HG02938 (cell line): ENCODE results near the gene SLC4A3.

ENCODE experiments used
- ATAC-seq: cut with Tn5 transposase; IDR thresholded peaks from one replicate; pipeline ENCODE4 v1.9.1; 2021; ENCODE audit warnings: mild to moderate bottlenecking, moderate library complexity; ENCODE audit not compliant: unreplicated experiment

SLC4A3 gene

DNA sequence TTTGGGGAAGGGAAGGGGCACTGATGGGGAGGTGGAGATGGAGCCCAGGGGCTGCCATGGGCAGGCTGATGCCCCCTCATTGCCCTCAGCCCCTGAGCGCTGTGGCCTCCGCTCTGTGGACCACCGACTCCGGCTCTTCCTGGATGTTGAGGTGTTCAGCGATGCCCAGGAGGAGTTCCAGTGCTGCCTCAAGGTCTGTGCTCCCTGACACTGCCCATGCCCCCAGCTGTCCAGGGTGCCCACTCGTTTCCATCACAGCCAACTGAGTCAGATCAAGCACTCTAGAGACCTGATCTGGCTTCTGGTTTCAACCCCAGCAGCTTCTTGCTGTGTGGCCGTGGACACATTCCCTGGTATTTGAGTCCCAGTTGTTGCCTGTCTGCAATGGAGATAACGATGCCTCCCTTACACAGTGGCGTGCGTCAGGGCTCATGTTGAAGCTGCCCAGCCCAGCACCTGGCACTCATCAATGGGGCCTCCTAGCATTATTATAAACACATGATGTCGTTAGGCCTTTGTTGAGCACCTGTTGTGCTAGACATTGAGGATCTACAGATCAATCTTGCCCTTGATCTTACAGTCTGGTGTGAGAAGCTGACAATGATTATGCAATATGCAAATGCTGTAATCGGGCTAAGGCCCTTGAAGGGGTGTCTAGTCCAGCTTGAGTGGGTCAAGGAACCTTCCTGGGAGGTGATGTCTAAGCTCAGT lies 15.4 kb upstream of the SLC4A3 start:
- ATAC-seq = no peak

DNA sequence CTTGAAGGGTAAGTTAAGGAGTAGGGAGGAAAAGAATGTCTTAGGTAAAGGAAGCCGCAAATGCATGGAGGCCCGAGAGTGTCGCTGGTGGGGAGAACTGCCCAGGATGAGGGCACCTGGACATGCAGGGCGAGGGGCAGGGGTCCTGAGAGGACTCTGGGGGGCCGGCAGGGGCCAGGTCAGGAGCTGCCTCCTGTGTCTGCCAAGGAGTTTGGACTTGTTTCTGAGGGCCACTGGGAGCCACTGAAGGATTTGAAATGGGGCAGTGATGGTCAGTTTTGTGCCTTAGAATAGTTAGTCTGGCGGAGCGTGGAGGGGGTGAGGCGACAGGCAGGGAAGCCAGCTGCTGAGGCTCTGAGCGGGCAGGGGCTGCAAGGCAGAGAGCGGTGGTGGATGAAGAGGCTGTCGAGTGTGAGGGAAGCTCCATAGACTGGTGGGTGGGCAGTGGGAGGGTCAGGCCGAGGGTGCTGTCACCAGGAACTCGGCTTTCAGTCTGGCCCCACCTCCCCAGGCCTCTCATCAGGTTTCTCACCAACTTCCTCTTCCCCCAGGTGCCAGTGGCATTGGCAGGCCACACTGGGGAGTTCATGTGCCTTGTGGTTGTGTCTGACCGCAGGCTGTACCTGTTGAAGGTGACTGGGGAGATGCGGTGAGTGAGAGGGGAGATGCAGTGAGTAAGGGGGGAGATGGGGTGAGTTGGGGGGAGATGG lies 14.7 kb upstream of the SLC4A3 start:
- no peak for ATAC-seq

DNA sequence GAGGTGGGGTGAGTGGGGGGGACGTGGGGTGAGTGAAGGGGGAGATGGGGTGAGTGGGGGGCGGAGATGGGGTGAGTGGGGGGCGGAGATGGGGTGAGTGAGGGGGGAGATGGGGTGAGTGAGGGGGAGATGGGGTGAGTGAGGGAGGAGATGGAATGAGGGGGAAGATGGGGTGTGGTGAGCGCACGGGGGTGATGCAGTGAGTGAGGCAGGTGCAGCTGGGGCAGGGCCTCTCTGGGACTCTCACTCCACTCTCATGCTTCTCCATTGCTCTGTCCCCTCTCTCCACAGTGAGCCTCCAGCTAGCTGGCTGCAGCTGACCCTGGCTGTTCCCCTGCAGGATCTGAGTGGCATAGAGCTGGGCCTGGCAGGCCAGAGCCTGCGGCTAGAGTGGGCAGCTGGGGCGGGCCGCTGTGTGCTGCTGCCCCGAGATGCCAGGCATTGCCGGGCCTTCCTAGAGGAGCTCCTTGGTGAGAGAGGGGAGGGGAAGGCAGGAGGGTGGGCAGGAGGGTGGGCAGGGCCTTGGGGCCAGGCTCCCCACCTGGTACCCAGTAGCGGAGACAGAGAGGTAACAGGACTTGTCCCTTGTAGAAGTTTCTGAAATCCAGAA lies 13.9 kb upstream of the SLC4A3 start:
- no peak for ATAC-seq

DNA sequence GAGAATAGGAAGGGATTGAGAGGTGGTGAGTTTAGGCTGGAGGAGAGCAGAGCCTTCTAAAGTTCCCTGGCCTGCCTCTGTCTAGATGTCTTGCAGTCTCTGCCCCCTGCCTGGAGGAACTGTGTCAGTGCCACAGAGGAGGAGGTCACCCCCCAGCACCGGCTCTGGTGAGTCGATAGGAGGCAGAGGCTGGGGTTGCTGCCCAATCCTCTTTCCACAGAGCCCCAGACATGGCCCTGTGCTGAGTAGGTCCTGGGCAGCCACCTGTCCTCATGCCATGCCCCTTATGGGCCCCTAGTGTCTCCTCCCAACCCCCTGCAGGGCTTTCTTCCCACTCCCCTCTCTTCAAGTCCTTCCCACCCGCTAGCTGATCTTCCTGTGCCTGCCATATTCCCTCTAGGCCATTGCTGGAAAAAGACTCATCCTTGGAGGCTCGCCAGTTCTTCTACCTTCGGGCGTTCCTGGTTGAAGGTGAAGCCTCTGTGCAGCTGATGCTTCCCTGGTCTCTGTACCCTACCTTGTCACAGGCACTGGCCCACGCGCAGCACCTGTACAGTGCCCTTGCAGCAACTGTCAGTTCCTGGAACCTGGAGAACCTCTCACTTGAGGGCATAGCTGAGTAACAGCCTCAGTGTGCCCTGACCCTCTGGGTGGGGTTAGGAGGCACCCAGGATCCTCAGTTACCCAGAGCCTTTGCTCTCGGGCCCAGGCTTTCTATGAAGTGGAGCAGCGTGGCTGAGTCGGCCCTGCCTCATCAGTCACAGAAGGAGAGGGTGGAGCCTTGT lies 13.2 kb upstream of the SLC4A3 start:
- no peak for ATAC-seq

DNA sequence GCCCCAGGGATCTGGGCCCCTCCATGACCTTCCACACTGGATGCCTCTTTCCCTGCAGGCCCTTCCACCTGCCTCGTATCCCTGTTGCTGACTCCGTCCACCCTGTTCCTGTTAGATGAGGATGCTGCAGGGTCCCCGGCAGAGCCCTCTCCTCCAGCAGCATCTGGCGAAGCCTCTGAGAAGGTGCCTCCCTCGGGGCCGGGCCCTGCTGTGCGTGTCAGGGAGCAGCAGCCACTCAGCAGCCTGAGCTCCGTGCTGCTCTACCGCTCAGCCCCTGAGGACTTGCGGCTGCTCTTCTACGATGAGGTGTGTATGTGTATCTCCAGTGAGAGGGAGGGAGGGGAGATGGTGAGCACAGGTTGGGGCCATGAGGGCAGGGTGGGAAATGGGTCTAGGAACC lies 12.4 kb upstream of the SLC4A3 start:
- ATAC-seq = no peak

DNA sequence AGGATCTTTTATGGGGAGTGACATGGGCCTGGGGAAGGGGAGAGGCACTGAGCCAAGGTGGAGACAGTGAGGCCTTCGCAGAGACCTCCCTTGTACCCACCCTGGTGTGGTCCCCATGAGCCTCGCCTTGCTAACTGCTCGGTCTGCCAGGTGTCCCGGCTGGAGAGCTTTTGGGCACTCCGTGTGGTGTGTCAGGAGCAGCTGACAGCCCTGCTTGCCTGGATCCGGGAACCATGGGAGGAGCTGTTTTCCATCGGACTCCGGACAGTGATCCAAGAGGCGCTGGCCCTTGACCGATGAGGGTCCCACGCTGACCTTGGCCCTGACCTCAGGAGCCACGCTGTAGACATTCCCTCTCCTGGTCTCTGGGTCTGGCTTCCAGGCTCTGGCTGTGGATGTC lies 11.5 kb upstream of the SLC4A3 start:
- no peak for ATAC-seq

GRCh38 chr2:219616550-219616949 lies 10.9 kb upstream of the SLC4A3 start:
- no peak for ATAC-seq

GRCh38 chr2:219618733-219619122 lies 8.7 kb upstream of the SLC4A3 start:
- ATAC-seq = no peak

DNA sequence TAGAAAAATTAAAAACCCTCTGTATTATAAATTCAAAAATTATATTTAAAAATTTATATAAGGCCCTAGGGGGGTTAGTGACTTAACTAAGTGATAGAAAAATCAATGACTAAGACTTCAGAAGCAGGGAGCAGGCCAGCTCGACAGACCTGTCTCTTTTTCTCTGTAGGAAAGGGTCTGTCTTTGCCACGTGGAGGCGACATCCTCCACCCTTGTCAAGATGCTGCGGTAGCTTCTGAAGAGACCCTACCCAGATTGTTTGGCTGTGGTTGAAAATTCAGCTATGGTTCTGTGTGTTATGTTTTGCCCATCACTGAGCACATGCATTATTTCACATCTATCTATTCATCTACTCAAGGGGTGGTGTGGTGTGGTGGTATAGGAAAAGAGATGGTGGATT lies 8.2 kb upstream of the SLC4A3 start:
- no peak for ATAC-seq

DNA sequence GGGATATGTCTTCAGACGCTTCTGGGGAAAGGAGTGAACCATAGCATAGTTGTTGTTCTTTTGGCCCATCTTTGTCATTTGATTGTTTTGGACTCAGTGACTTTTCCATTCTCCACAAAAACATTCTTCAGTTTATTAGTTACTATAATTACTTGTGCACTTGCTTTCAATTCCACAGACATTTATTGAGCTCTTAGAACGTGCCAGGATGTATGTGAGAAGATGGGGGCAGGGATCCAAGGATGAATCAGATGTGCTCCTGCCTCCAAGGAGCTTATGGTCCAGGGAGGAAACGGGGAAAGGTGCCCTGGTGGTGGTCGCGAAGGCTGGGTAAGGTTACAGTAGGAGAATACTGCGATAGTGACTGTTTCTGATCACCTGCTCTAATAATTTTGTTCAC lies 6.9 kb upstream of the SLC4A3 start:
- ATAC-seq = no peak

- ATAC-seq = no peak
Observed at GRCh38 chr2:219621935-219622334, 5.5 kb upstream of the SLC4A3 start.

DNA sequence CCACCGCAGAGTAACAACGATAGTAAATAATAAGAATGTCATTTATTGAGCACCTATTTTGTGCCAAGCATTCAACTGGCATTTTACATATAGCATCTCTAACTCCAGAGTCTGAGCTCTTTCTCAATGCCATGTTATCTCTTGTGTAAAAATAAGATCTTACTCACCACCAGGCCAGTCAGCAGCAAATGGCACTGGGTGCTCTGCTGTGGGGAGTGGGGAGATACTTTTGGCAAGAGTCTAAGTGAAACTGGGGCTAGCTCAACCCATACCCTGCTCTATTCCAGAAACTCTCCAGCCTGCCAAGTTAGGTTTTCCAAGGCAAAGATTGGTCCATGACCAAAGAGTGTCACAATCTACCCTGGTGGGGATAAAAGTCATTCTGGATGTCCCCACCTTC lies 5.0 kb upstream of the SLC4A3 start:
- no peak for ATAC-seq

DNA sequence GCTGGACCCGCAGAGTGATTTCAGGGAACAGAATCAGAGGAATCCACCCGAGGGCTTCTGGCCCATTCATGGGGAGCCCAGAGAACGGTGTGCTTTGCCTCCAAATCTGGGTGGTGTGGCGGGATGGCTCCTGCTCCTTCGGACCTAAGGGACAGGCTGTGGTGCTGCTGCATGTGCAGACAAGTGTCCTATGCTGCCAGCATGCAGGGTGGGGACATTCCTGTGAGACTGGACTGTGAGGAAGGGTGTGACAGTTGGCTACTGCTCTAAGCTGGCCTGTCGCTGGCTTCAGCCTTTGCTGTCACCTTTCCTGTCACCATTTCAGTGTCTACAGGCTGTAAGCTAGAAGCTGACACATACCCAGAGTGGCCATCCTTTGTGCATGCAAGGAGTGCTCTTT lies 2.9 kb upstream of the SLC4A3 start:
- no peak for ATAC-seq

DNA sequence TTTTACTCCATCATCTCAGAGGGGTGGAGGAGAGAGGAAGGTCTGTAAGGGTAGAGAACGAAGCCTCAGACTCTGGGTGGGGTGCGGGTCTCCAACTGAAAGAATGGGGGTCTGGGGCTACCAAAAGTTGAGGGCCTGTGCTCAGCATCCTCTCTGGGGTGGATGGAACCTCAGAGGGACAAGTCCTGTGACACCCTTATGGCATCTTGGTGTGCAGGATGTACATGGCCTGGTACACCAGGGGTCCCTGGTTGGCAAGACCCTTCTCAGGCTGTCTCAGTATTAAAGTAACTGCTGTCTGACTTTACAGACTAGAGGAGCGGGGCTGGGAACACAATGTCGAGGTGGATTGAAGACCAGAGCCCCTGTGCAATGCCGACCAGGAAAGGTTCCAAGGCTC lies 2.3 kb upstream of the SLC4A3 start:
- no peak for ATAC-seq

DNA sequence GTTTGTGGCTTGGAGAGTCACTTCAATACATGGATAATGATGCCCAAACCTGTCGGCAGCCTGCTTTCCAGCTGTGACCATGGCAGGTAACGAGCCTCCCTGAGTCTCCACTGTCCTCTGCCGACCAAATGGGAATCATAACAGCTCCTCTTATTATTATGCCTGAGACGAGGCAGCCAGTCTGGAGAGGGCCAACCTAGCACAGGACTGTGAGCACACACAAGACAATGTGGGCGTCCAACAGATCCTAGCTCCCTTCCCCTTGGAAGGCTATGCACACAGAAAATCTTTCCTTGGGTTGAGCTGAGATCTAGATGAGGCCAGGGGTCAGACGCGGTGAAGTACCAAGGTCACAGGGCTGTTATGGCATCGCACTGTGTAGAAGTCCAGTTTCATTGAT lies 890 bp upstream of the SLC4A3 start:
- ATAC-seq = no peak

GRCh38 chr2:219628235-219628985 lies 980 bp downstream of the SLC4A3 start:
- no peak for ATAC-seq

DNA sequence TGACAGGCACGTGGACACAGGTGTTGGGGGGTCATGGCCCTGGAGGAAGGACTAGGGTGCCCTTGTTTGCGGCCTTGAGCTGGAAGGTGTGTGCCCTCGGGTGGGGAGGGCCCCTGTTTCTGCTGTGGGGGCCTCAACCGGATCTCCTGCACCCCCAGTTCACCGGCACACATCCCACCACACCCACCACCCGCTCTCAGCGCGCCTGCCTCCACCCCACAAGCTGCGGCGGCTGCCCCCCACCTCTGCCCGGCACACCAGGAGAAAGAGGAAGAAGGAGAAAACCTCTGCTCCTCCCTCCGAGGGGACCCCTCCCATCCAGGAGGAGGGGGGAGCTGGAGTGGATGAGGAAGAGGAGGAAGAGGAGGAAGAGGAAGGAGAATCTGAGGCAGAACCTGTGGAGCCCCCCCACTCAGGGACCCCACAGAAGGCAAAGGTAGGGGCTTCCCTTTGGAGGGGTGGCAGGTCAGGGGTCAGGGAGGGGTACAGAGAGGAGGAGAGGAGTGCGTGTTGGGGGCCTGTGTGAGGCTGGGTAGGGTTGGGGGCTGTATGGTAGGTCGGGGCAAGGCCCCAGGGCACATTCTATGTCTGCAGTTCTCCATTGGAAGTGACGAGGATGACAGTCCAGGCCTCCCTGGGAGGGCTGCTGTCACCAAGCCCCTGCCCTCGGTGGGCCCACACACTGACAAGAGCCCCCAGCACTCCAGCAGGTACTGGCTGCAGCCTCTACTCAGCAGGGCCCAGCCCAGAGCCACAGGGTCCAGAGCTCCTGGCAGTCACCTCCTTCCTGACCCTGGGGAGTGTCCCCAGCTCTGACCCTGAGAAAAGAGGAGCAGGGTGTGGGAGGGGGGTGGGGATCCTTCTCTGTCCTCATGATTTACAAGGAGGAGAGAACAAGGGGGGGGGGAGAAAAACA lies 1.8 kb downstream of the SLC4A3 start:
- ATAC-seq = no peak

- no peak for ATAC-seq
Observed at GRCh38 chr2:219629976-219630695, 2.7 kb downstream of the SLC4A3 start.

DNA sequence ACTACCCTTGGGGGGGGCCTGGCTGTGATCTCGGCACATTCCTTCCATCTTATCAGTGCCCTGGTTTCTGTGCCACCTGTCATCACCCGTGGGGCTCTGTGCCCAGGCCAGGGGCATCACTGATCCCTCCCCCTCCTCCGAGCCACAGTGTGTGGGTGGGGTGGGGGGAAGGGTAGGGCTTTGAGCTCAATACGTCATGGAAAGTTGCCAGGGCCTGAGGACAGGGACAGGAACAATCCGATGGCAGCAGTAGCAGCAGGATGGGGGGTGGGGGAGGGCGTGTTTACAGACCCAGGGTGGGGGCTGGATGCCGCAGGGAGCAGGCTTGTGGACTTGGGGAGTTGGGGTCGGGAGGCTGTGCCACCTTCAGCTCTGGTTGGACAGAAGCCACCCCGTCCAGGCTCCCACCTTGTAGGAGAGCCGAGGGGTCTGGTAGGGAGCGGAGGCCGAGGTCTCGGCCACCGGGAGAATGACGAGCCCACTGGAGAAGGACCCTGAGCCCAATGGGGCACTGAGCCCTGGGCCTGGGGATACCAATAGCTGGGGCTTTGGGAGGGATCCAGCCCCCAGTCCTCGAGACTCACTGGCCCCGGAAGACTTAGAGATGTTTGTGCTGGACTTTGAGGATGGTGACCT lies 3.5 kb downstream of the SLC4A3 start:
- ATAC-seq = no peak
